AG04449 (cell line): Measurements from ENCODE around the gene LGR6.
A peak's percentile ranks its signal among the peaks of the same experiment; 100 is the strongest.
"Not testable (repeated sequence)": the region's sequence is repeated elsewhere in the genome, so short reads cannot be mapped to it uniquely, and the experiment has no call there.

Experiments
- CTCF ChIA-PET: fragments of 350-600 bp; formaldehyde crosslinking; extraction: SDS; loops from one replicate; lab custom pipeline; 2021; ENCODE audit warnings: antibody characterized with exemption; lab: Yijun Ruan, JAX
- POLR2A ChIA-PET: fragments of 400-600, 350-600 bp; formaldehyde crosslinking; extraction: SDS; loops from one replicate; lab custom pipeline; 2020; ENCODE audit warnings: antibody characterized with exemption, inconsistent platforms; lab: Yijun Ruan, JAX
- DNase-seq: peaks from one replicate; pipeline ENCODE4 v3.0.0-alpha.2; 2010; ENCODE audit warnings: low read depth, low spot score
- H3K4me3 ChIP-seq: 2 replicates; pipeline ENCODE4 v1.5.1; 2011; ENCODE audit warnings: low read depth, mild to moderate bottlenecking, control low read depth, low read length
- TF ChIP-seq, protein P1 (sequence below): IDR thresholded peaks from one replicate; pipeline ENCODE4 v1.5.1; 2011; ENCODE audit warnings: mild to moderate bottlenecking, moderate library complexity, low read length, control low read depth, inconsistent platforms; ENCODE audit not compliant: insufficient read depth; ENCODE audit errors: missing control alignments

LGR6 gene

DNA sequence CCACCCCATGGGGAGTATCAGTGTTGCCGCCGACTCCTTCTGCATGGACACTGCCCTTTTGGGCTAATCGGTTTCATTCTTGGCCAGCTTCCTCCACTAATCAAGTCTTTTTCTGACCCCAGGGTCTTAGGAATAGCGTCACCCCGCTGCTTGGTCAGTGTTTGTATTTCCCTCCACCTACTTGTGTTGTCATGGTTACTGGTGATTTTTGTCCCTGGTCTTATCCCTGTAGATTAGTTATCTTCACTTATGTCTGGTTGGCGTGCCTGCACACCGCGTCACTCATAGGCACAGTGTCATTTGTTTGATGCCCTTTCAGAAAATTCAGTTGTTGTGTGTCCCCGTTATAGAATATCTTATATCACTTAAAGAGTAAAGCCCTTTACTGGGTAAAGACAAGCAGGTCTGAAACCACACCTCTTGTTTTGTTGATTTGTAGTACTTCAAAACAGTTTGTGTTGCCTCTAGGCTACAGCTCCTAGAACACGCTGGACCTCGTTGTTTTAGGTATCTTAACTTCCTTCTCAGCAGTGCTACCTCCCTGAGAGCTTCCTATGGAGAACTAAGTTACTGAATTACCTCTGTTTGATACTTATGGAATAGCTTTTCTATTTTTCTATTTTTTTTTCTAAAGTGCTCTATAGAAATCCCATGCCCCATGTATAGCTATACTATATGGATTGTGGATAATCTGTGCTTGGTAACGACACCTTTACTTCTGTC is 155.8 kb downstream of the LGR6 start:
- DNase-seq = no peak
- CTCF ChIA-PET = interaction anchor here (0.9 to 2.7 kb wide), 6 partner anchors 7 to 252 kb away, joined by 3 to 9 read pairs (median 6); partner anchors contain the start of gene UBE2T
- TF ChIP-seq, protein P1, sequence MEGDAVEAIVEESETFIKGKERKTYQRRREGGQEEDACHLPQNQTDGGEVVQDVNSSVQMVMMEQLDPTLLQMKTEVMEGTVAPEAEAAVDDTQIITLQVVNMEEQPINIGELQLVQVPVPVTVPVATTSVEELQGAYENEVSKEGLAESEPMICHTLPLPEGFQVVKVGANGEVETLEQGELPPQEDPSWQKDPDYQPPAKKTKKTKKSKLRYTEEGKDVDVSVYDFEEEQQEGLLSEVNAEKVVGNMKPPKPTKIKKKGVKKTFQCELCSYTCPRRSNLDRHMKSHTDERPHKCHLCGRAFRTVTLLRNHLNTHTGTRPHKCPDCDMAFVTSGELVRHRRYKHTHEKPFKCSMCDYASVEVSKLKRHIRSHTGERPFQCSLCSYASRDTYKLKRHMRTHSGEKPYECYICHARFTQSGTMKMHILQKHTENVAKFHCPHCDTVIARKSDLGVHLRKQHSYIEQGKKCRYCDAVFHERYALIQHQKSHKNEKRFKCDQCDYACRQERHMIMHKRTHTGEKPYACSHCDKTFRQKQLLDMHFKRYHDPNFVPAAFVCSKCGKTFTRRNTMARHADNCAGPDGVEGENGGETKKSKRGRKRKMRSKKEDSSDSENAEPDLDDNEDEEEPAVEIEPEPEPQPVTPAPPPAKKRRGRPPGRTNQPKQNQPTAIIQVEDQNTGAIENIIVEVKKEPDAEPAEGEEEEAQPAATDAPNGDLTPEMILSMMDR = no peak
- POLR2A ChIA-PET = interaction anchor here (0.7 kb wide), 1 partner anchor 138 kb away, joined by 4 read pairs; no protein-coding TSS in a partner anchor
- peak overlapping the region; percentile 98 for H3K4me3 ChIP-seq

DNA sequence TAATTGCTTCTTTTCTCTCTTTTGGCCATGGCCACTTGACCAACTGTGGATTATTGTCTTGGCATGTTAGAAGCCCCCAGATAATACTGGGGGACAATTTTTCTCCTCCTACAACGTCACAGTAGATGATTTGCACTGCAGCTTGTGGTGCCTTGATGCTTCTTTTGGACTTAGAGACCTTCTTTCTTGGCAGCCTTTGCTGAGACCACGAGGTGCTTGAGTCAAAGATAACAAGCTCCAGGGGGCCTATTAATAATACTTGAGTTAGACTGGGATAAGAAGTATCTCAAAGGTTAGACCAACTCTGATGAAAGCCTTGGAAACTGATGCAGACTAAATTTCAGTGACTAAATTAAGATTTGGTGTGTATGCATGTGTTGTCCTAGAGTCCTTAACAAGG is 158.1 kb downstream of the LGR6 start:
- DNase-seq = no peak
- ChIA-PET CTCF (interaction anchor here (2.7 kb wide), 1 partner anchor 9 kb away, joined by 9 read pairs; no protein-coding TSS in a partner anchor), POLR2A (no interaction called here)
- TF ChIP-seq, protein P1 = no peak
- H3K4me3 ChIP-seq = no peak overlapping the region

DNA sequence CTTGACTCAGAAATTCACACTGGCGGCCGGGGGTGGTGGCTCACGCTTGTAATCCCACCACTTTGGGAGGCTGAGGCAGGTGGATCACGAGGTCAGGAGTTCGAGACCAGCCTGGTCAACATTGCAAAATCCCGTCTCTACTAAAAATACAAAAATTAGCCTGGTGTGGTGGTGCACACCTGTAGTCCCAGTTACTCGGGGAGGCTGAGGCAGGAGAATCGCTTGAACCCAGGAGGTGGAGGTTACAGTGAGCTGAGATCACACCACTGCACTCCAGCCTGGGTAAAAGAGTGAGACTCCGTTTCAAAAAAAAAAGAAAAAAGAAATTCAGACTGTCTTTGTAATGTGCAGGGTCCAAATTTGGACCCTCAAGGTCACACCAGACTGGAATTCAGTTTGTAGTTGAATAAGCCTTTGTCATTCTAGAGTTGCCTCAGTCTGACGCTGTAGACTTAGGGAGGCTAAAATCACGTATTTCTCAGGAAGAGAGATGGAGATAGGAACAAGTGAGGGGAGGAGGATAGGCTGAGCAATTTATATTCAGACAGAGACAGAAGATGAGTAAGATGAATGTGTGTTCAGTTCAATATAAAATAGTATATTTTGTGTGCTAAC is 159.1 kb downstream of the LGR6 start:
- POLR2A ChIA-PET, CTCF ChIA-PET, H3K4me3 ChIP-seq, DNase-seq: not testable (repeated sequence)

DNA sequence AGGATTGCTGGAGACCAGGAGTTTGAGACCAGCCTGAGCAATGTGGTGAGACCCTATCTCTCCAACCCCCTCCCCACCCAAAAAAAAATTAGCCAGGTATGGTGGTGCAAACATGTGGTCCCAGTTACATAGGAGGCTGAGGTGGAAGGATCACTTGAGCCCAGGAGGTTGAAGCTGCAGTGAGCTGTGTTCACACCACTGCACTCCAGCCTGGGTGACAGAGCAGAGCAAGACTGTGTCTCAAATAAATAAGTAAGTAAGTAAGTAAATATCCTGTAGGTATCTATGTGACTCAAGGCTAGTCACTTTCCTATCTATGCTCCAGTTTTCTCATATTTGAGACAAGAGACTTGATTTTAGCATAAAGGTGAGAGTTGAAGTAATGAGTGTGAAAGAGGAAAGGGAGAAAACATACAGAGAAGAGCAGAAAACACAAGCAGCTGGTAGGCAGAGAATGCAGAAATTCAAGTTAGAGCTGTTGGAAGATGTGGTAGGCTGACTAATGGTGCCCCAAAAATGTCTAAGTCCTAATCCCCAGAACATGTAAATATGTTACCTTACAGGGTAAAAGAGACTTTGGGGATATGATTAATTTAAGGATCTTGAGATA is 162.4 kb downstream of the LGR6 start:
- ChIA-PET CTCF (no interaction called here), POLR2A (no interaction called here)
- no peak overlapping the region for H3K4me3 ChIP-seq
- TF ChIP-seq, protein P1 = no peak
- DNase-seq = no peak

DNA sequence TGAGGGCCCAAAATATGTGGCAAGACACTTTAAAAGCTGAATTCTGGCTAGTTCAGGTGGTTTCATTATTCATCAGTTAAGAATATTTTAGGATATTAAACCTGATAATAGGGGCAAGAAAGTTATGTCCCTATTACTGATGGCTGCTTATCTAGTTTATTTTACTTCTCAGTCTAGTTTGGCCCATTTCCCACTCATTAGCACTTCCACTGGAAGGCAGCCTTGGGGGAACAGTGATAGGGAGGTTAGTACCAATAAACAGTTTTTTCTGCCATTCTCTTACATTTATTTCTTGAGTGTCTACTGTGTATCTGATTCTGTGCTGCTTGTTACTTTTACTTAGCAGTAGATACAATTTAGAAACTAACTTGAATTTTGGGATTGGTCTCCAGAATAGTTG is 163.9 kb downstream of the LGR6 start:
- ChIA-PET POLR2A (no interaction called here), CTCF (no interaction called here)
- no peak for DNase-seq
- TF ChIP-seq, protein P1 = no peak
- H3K4me3 ChIP-seq = no peak overlapping the region

DNA sequence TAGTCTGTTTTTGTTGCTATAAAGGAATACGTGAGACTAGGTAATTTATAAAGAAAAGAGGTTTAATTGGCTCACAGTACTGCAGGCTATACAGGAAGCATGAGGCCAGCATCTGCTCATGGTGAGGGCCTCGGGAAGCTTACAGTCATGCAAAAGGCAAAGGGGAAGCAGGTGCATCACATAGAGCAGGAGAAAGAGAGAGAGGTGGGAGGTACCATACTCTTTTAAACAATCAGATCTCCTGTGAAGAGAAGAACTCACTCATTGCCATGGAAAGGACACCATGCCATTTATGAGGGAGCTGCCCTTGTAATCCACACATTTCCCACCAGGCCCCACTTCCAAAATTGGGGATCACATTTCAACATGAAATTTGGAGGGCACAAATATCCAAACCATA is 167.6 kb downstream of the LGR6 start:
- CTCF ChIA-PET = interaction anchor here (2.6 kb wide), 1 partner anchor 10 kb away, joined by 9 read pairs; no protein-coding TSS in a partner anchor
- H3K4me3 ChIP-seq = no peak overlapping the region
- DNase-seq = no peak
- TF ChIP-seq, protein P1 = no peak
- POLR2A ChIA-PET = no interaction called here
